ENCODE measurements around the gene LATS2. TPM values are rescaled to one million over a fixed set of nuclear protein-coding genes. Genes with fewer than 3 reads are reported as not detected.

Gene LATS2
- total RNA-seq (2014; rRNA removed; shearing (Covaris generic)) = 6.2 and 8.6 TPM in 2 replicates

- peak; percentile 97 for DNase-seq
- Histone ChIP-seq H3K4me3 (ENCODE audit: insufficient read depth, low read depth, low read length) (peak within 1 kb of the TSS; percentile 87), H3K27me3 (ENCODE audit: control insufficient read depth, insufficient read depth, low read length) (no peaks in the 10 kb centered on the region), H3K36me3 (replicated peaks; ENCODE audit: control insufficient read depth, insufficient read depth, low read length) (no peaks in the 10 kb centered on the region)
These were observed at the start of gene LATS2 for GRCh38 chr13:21061029-21061763. Gene LATS2 (minus strand): TSS chr13:21061586. CDS start chr13:21046026, 15,560 bp downstream.

- H3K4me3 ChIP-seq (ENCODE audit: insufficient read depth, low read depth, low read length) = no peak overlapping the region
These were observed 47.8 kb upstream of the LATS2 start for GRCh38 chr13:21109168-21109567.

DNA sequence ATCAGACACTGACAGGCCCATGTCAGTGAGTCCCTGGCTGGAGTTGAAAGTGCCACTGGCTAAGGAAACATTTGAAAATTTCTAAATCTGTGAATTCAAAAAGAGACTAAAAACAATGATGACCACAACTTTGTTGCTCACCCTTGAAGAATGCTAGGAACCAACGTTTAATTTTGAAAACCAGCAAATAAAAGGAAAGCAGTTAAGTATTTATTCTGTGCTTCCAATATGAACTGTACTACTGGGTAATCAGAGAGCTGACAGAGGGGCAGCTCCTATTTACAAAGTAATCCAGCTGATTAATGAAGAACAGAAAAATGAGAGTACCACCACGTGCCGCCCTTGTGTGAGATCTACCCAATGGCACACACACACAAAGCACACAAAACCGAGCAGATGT lies 44.7 kb upstream of the LATS2 start:
- H3K27me3 ChIP-seq (ENCODE audit: control insufficient read depth, insufficient read depth, low read length) = no peaks in the 10 kb centered on the region
- H3K36me3 ChIP-seq (replicated peaks; ENCODE audit: control insufficient read depth, insufficient read depth, low read length) = no peaks in the 10 kb centered on the region
- H3K4me3 ChIP-seq (ENCODE audit: insufficient read depth, low read depth, low read length) = no peak overlapping the region
- no peak for DNase-seq

More at GRCh38 chr13:21109168-21109567, 47.8 kb upstream of the LATS2 start:
- no peak for DNase-seq
- H3K27me3 ChIP-seq (ENCODE audit: control insufficient read depth, insufficient read depth, low read length) = no peaks in the 10 kb centered on the region
- H3K36me3 ChIP-seq (replicated peaks; ENCODE audit: control insufficient read depth, insufficient read depth, low read length) = no peaks in the 10 kb centered on the region

DNA sequence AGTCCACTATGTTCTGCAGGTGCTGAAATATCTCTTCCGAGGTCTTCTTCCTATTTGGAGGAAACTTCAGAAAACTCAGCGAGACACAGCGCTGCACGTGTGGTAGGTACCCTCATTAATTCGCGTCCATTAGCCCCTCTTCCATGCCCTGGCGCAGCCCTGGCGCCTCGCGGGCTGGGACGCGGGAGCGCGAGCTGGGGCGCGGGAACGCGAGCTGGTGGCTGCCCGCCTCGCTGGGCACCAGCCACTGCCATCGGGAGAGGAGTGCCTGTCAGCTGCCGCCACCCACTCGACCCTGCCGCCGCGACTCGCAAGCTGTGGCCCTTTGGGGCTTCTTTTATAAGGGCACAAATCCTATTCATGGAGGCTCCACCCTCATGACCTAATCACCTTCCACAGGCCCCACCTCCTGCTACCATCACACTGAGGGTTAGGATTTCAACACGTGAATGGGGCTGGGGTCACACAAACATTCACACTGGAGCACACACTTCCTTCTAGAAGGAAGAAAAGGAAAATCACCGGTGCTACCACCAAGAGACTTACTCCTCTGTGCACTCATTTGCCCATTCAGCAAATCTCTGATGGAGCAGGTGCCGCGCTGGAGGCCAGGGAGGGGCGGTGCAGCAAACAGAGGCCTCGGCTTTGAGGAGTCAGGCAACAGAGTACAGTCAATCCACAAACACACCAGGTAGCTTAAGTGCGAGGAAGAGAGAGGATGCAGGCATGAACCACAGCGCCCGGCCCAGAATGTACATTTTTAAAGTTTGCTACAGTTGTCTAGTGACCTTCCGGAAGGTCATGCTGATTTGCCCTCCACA lies 43.0 kb upstream of the LATS2 start:
- Histone ChIP-seq H3K4me3 (ENCODE audit: insufficient read depth, low read depth, low read length) (no peak overlapping the region), H3K36me3 (replicated peaks; ENCODE audit: control insufficient read depth, insufficient read depth, low read length) (no peaks in the 10 kb centered on the region), H3K27me3 (ENCODE audit: control insufficient read depth, insufficient read depth, low read length) (no peaks in the 10 kb centered on the region)
- peak; percentile 49 for DNase-seq

- Histone ChIP-seq H3K36me3 (replicated peaks; ENCODE audit: control insufficient read depth, insufficient read depth, low read length) (no peaks in the 10 kb centered on the region), H3K4me3 (ENCODE audit: insufficient read depth, low read depth, low read length) (no peak overlapping the region), H3K27me3 (ENCODE audit: control insufficient read depth, insufficient read depth, low read length) (no peaks in the 10 kb centered on the region)
- no peak for DNase-seq
These were observed 40.6 kb upstream of the LATS2 start for GRCh38 chr13:21101865-21102576.

- no peaks in the 10 kb centered on the region for H3K36me3 ChIP-seq (replicated peaks; ENCODE audit: control insufficient read depth, insufficient read depth, low read length)
- no peak for DNase-seq
- no peaks in the 10 kb centered on the region for H3K27me3 ChIP-seq (ENCODE audit: control insufficient read depth, insufficient read depth, low read length)
- no peak overlapping the region for H3K4me3 ChIP-seq (ENCODE audit: insufficient read depth, low read depth, low read length)
These were observed 39.8 kb upstream of the LATS2 start for GRCh38 chr13:21100994-21101757.

DNA sequence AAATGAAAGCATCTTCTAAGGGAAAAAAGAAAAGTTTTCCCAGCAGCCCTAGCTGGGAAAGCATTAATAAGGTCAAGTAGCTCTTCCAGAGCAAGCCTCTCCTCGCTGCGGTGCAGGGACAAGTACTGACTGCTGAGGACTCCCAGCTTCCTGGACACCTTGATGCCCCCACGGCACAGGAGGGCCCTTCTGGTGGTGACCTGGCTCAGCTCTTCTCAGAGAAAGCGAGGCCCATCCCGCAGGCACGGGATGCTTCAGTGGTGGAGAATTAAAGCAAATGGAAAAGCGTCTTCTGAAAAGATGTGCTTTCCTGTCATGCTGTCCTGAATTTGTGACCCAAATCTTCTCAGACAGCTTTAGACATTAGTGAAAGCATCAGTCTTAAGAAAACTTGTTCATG lies 38.8 kb upstream of the LATS2 start:
- no peak overlapping the region for H3K4me3 ChIP-seq (ENCODE audit: insufficient read depth, low read depth, low read length)
- H3K36me3 ChIP-seq (replicated peaks; ENCODE audit: control insufficient read depth, insufficient read depth, low read length) = no peaks in the 10 kb centered on the region
- DNase-seq = no peak
- H3K27me3 ChIP-seq (ENCODE audit: control insufficient read depth, insufficient read depth, low read length) = no peaks in the 10 kb centered on the region

- DNase-seq = no peak
- Histone ChIP-seq H3K36me3 (replicated peaks; ENCODE audit: control insufficient read depth, insufficient read depth, low read length) (no peaks in the 10 kb centered on the region), H3K4me3 (ENCODE audit: insufficient read depth, low read depth, low read length) (no peak overlapping the region), H3K27me3 (ENCODE audit: control insufficient read depth, insufficient read depth, low read length) (no peaks in the 10 kb centered on the region)
These were observed 33.9 kb upstream of the LATS2 start for GRCh38 chr13:21095311-21095710.

DNA sequence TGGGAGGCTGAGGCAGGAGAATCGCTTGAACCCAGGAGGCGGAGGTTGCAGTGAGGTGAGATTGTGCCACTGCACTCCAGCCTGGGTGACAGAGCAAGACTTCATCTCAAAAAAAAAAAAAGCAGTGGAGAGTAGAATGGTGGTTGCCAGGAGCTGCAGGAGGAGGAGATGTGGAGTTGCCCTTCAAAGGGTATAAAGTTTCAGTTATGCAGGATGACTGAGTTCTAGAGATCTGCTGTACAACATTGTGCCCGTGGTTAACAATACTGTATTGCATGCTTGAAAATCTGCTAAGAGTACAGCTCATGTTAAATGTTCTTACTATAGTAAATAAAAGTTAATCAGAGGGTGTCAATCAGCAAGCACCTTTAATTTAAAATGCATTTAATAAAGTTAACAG lies 28.4 kb upstream of the LATS2 start:
- H3K4me3 ChIP-seq (ENCODE audit: insufficient read depth, low read depth, low read length) = no peak overlapping the region
- no peaks in the 10 kb centered on the region for H3K36me3 ChIP-seq (replicated peaks; ENCODE audit: control insufficient read depth, insufficient read depth, low read length)
- DNase-seq = no peak
- no peaks in the 10 kb centered on the region for H3K27me3 ChIP-seq (ENCODE audit: control insufficient read depth, insufficient read depth, low read length)

- H3K4me3 ChIP-seq (ENCODE audit: insufficient read depth, low read depth, low read length) = no peak overlapping the region
- DNase-seq = no peak
- no peaks in the 10 kb centered on the region for H3K27me3 ChIP-seq (ENCODE audit: control insufficient read depth, insufficient read depth, low read length)
- no peaks in the 10 kb centered on the region for H3K36me3 ChIP-seq (replicated peaks; ENCODE audit: control insufficient read depth, insufficient read depth, low read length)
These were observed 27.1 kb upstream of the LATS2 start for GRCh38 chr13:21088534-21088933.

GRCh38 chr13:21086929-21087328 lies 25.5 kb upstream of the LATS2 start:
- H3K4me3 ChIP-seq (ENCODE audit: insufficient read depth, low read depth, low read length) = no peak overlapping the region
- no peak for DNase-seq
- no peaks in the 10 kb centered on the region for H3K27me3 ChIP-seq (ENCODE audit: control insufficient read depth, insufficient read depth, low read length)
- H3K36me3 ChIP-seq (replicated peaks; ENCODE audit: control insufficient read depth, insufficient read depth, low read length) = no peaks in the 10 kb centered on the region

- no peak overlapping the region for H3K4me3 ChIP-seq (ENCODE audit: insufficient read depth, low read depth, low read length)
- H3K27me3 ChIP-seq (ENCODE audit: control insufficient read depth, insufficient read depth, low read length) = no peaks in the 10 kb centered on the region
- no peaks in the 10 kb centered on the region for H3K36me3 ChIP-seq (replicated peaks; ENCODE audit: control insufficient read depth, insufficient read depth, low read length)
- DNase-seq = no peak
These were observed 20.5 kb upstream of the LATS2 start for GRCh38 chr13:21081926-21082325.

- no peak overlapping the region for H3K4me3 ChIP-seq (ENCODE audit: insufficient read depth, low read depth, low read length)
- H3K36me3 ChIP-seq (replicated peaks; ENCODE audit: control insufficient read depth, insufficient read depth, low read length) = no peaks in the 10 kb centered on the region
- DNase-seq = no peak
- H3K27me3 ChIP-seq (ENCODE audit: control insufficient read depth, insufficient read depth, low read length) = no peaks in the 10 kb centered on the region
These were observed 19.2 kb upstream of the LATS2 start for GRCh38 chr13:21080593-21080891.

Data from H7 (cell line).